Panc1 (cell line): ENCODE results near the gene COX7A1.

Source experiments
- POLR2AphosphoS5 ChIP-seq: IDR thresholded peaks from 2 replicates; pipeline ENCODE4 v1.6.1; 2012; ENCODE audit warnings: mild to moderate bottlenecking, low read depth, low read length, moderate library complexity
- SIN3A ChIP-seq: IDR thresholded peaks from 2 replicates; pipeline ENCODE4 v1.6.1; 2012; ENCODE audit warnings: low read depth, mild to moderate bottlenecking, low read length, moderate library complexity, borderline replicate concordance; ENCODE audit not compliant: insufficient read depth
- TCF7L2 ChIP-seq: IDR thresholded peaks from 2 replicates; pipeline ENCODE4 v1.6.1; 2011; ENCODE audit warnings: mild to moderate bottlenecking, low read depth, low read length, inconsistent platforms
- TF ChIP-seq, protein P1 (sequence below): fragments of 450-650 bp; IDR thresholded peaks from 2 replicates; pipeline ENCODE4 v1.5.1; 2017; ENCODE audit warnings: mild to moderate bottlenecking
- TF ChIP-seq, protein P2 (sequence below), 2 experiments: IDR thresholded peaks; 2 replicates each; pipeline ENCODE4 v1.6.1; 2011 to 2012; ENCODE audit warnings: low read depth in 2 of 2, control low read depth in 1 of 2, low read length in 1 of 2, mild to moderate bottlenecking in 1 of 2, moderate library complexity in 1 of 2; ENCODE audit not compliant: insufficient read depth in 1 of 2

DNA sequence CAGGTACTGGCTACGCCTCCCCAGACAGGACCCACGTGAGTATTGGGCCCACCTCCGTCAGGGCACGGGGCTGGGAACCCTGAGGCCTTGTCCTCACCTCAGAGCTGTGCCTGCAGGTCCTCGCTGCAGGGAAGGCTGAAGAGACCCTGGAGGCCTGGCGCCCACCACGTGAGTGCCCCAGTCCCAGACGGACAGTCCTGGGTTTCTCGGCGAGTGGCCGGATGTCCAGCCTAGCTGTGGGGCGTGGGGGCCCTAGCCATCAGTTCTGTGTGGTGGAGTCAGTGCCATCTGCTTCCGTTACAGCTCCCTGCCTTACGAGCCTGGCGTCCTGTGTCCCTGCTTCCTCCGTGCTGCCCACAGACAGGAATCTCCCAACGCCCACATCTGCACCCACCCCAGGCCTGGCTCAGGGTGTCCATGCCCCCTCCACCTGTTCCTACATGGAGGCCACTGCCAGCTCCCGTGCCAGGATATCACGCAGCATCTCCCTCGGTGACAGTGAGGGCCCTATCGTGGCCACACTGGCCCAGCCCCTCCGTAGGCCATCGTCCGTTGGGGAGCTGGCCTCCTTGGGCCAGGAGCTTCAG lies 49.1 kb downstream of the COX7A1 start:
- TF ChIP-seq POLR2AphosphoS5 (no peak), SIN3A (no peak), TCF7L2 (no peak)
- TF ChIP-seq, protein P1, sequence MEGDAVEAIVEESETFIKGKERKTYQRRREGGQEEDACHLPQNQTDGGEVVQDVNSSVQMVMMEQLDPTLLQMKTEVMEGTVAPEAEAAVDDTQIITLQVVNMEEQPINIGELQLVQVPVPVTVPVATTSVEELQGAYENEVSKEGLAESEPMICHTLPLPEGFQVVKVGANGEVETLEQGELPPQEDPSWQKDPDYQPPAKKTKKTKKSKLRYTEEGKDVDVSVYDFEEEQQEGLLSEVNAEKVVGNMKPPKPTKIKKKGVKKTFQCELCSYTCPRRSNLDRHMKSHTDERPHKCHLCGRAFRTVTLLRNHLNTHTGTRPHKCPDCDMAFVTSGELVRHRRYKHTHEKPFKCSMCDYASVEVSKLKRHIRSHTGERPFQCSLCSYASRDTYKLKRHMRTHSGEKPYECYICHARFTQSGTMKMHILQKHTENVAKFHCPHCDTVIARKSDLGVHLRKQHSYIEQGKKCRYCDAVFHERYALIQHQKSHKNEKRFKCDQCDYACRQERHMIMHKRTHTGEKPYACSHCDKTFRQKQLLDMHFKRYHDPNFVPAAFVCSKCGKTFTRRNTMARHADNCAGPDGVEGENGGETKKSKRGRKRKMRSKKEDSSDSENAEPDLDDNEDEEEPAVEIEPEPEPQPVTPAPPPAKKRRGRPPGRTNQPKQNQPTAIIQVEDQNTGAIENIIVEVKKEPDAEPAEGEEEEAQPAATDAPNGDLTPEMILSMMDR: no peak
- TF ChIP-seq, protein P2, sequence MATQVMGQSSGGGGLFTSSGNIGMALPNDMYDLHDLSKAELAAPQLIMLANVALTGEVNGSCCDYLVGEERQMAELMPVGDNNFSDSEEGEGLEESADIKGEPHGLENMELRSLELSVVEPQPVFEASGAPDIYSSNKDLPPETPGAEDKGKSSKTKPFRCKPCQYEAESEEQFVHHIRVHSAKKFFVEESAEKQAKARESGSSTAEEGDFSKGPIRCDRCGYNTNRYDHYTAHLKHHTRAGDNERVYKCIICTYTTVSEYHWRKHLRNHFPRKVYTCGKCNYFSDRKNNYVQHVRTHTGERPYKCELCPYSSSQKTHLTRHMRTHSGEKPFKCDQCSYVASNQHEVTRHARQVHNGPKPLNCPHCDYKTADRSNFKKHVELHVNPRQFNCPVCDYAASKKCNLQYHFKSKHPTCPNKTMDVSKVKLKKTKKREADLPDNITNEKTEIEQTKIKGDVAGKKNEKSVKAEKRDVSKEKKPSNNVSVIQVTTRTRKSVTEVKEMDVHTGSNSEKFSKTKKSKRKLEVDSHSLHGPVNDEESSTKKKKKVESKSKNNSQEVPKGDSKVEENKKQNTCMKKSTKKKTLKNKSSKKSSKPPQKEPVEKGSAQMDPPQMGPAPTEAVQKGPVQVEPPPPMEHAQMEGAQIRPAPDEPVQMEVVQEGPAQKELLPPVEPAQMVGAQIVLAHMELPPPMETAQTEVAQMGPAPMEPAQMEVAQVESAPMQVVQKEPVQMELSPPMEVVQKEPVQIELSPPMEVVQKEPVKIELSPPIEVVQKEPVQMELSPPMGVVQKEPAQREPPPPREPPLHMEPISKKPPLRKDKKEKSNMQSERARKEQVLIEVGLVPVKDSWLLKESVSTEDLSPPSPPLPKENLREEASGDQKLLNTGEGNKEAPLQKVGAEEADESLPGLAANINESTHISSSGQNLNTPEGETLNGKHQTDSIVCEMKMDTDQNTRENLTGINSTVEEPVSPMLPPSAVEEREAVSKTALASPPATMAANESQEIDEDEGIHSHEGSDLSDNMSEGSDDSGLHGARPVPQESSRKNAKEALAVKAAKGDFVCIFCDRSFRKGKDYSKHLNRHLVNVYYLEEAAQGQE (IDR thresholded peaks at IDR 0.05; ENCODE audit: insufficient read depth in 1 of 2, low read depth in 2 of 2, low read length in 1 of 2): no peak
